HG02642 (cell line): ENCODE results near the gene USP24.
"Not testable (repeated sequence)": the region's sequence is repeated elsewhere in the genome, so short reads cannot be mapped to it uniquely, and the experiment has no call there.

Source experiments
- ATAC-seq: cut with Tn5 transposase; IDR thresholded peaks from one replicate; pipeline ENCODE4 v1.9.1; 2021; ENCODE audit warnings: mild to moderate bottlenecking; ENCODE audit not compliant: unreplicated experiment, poor library complexity

USP24 gene

GRCh38 chr1:55043726-55044125, 171.4 kb downstream of the USP24 start:
- no peak for ATAC-seq

GRCh38 chr1:55043011-55043410, 172.2 kb downstream of the USP24 start:
- no peak for ATAC-seq

GRCh38 chr1:55041613-55042012, 173.6 kb downstream of the USP24 start:
- no peak for ATAC-seq

- ATAC-seq: no peak
Measured at GRCh38 chr1:55040933-55041494, 174.2 kb downstream of the USP24 start.

- ATAC-seq: no peak
Measured at GRCh38 chr1:55040083-55040932, 174.9 kb downstream of the USP24 start.

- ATAC-seq: no peak
Measured at GRCh38 chr1:55039342-55040082, 175.7 kb downstream of the USP24 start, which contains the start of gene PCSK9. PCSK9 (plus strand) TSS chr1:55039548; CDS start chr1:55039838, 290 bp downstream.

GRCh38 chr1:55038974-55039341, 176.2 kb downstream of the USP24 start:
- ATAC-seq: no peak

- no peak for ATAC-seq
Measured at GRCh38 chr1:55038552-55038838, 176.7 kb downstream of the USP24 start.

GRCh38 chr1:55037733-55038551, 177.2 kb downstream of the USP24 start:
- ATAC-seq: no peak

GRCh38 chr1:55035904-55036303, 179.3 kb downstream of the USP24 start:
- ATAC-seq: no peak

GRCh38 chr1:55034476-55035133, 180.6 kb downstream of the USP24 start:
- no peak for ATAC-seq

- ATAC-seq: no peak
Measured at GRCh38 chr1:55033265-55033614, 181.9 kb downstream of the USP24 start.

- ATAC-seq: not testable (repeated sequence)
Measured at GRCh38 chr1:55031098-55031497, 184.1 kb downstream of the USP24 start.

GRCh38 chr1:55026682-55027081, 188.5 kb downstream of the USP24 start:
- not testable (repeated sequence) for ATAC-seq

GRCh38 chr1:55024163-55024562, 191.0 kb downstream of the USP24 start:
- not testable (repeated sequence) for ATAC-seq

GRCh38 chr1:55021942-55022546, 193.1 kb downstream of the USP24 start:
- peak; percentile 81 for ATAC-seq

GRCh38 chr1:55018395-55018794, 196.8 kb downstream of the USP24 start:
- ATAC-seq: no peak
